Panc1 (cell line): ENCODE measurements around the gene CAMKMT. TPM values are rescaled to one million over a fixed set of nuclear protein-coding genes. Genes with fewer than 3 reads are reported as not detected.

Source experiments
- ATAC-seq: fragments of 200-7000 bp; cut with Tn5 transposase; 2 replicates; pipeline ENCODE4 v1.9.1; 2020; ENCODE audit warnings: mild to moderate bottlenecking, moderate library complexity
- BruUV-seq: library from RNA; stranded (reverse); fragments of 400-500 nt; replicated peaks from 2 replicates; lab custom pipeline; 2021; lab: Mats Ljungman, UMichigan
- CTCF ChIA-PET: fragments of 300-600 bp; sonication (Branson Sonifier 250); formaldehyde crosslinking; loops from one replicate; lab custom pipeline; 2022; ENCODE audit warnings: antibody characterized with exemption; lab: Charles Lee
- POLR2A ChIA-PET: fragments of 300-600 bp; sonication (Branson Sonifier 250); formaldehyde crosslinking; loops from one replicate; lab custom pipeline; 2022; ENCODE audit warnings: antibody characterized with exemption; lab: Charles Lee
- DNase-seq: peaks from one replicate; pipeline ENCODE4 v3.0.0-alpha.2; 2010; ENCODE audit warnings: low read depth, low spot score
- H3K27ac ChIP-seq: 2 replicates; pipeline ENCODE4 v1.5.1; 2011; ENCODE audit warnings: mild to moderate bottlenecking, low read length, inconsistent platforms
- H3K27me3 ChIP-seq: fragments of 200-500 bp; sonication (Bioruptor generic); 2 replicates; pipeline ENCODE4 v1.6.0; 2014; ENCODE audit warnings: low read length, inconsistent platforms; ENCODE audit not compliant: control insufficient read depth, insufficient read depth
- H3K36me3 ChIP-seq: fragments of 200-500 bp; sonication (Bioruptor generic); 2 replicates; pipeline ENCODE4 v1.5.1; 2014; ENCODE audit warnings: inconsistent platforms, mild to moderate bottlenecking, low read length, moderate library complexity; ENCODE audit not compliant: control insufficient read depth, insufficient read depth
- H3K4me1 ChIP-seq: 2 replicates; pipeline ENCODE4 v1.5.1; 2011; ENCODE audit warnings: inconsistent platforms, mild to moderate bottlenecking, low read length, moderate library complexity; ENCODE audit not compliant: control insufficient read depth, insufficient read depth
- H3K4me3 ChIP-seq, 2 experiments: 2 replicates each; pipeline ENCODE4 v1.5.1; 2011 to 2012; ENCODE audit warnings: low read depth in 2 of 2, low read length in 2 of 2, mild to moderate bottlenecking in 2 of 2, inconsistent platforms in 1 of 2, moderate library complexity in 1 of 2
- H3K9me3 ChIP-seq: fragments of 200-500 bp; sonication (Bioruptor generic); 2 replicates; pipeline ENCODE4 v1.5.1; 2014; ENCODE audit warnings: low read depth, mild to moderate bottlenecking, inconsistent platforms, low read length, moderate library complexity; ENCODE audit not compliant: control insufficient read depth, insufficient read depth
- CTCF ChIP-seq: fragments of 450-650 bp; IDR thresholded peaks from 2 replicates; pipeline ENCODE4 v1.5.1; 2017; ENCODE audit warnings: mild to moderate bottlenecking
- POLR2AphosphoS5 ChIP-seq: IDR thresholded peaks from 2 replicates; pipeline ENCODE4 v1.6.1; 2012; ENCODE audit warnings: mild to moderate bottlenecking, low read depth, low read length, moderate library complexity
- REST ChIP-seq, 2 experiments: IDR thresholded peaks; 2 replicates each; pipeline ENCODE4 v1.6.1; 2011 to 2012; ENCODE audit warnings: low read depth in 2 of 2, control low read depth in 1 of 2, low read length in 1 of 2, mild to moderate bottlenecking in 1 of 2, moderate library complexity in 1 of 2; ENCODE audit not compliant: insufficient read depth in 1 of 2
- SIN3A ChIP-seq: IDR thresholded peaks from 2 replicates; pipeline ENCODE4 v1.6.1; 2012; ENCODE audit warnings: low read depth, mild to moderate bottlenecking, low read length, moderate library complexity, borderline replicate concordance; ENCODE audit not compliant: insufficient read depth
- TCF7L2 ChIP-seq: IDR thresholded peaks from 2 replicates; pipeline ENCODE4 v1.6.1; 2011; ENCODE audit warnings: mild to moderate bottlenecking, low read depth, low read length, inconsistent platforms
- in situ Hi-C: cut with HindIII; loops from 2 replicates; pipeline ENCODE4 v1.10.0; 2016; ENCODE audit warnings: low sequenced_read_pairs, low pct_unique_long_range_greater_than_20kb
- intact Hi-C: fragments of 100-400 bp; cut with micrococcal nuclease; formaldehyde crosslinking; loops from one replicate; pipeline ENCODE4 v1.10.0; 2022; ENCODE audit not compliant: unreplicated experiment
- total RNA-seq: library from RNA; stranded (reverse); gene quantifications from one replicate; pipeline ENCODE4 v1.2.1, GENCODE V29; 2021; ENCODE audit not compliant: unreplicated experiment

CAMKMT gene
- total RNA-seq, 1 experiment from 2014 or later: 12.6 TPM

- Histone ChIP-seq H3K4me1 (no peaks in the 10 kb centered on the region), H3K4me3 (no peak overlapping the region), H3K36me3 (no peaks in the 10 kb centered on the region), H3K27ac (no peak overlapping the region), H3K27me3 (no peaks in the 10 kb centered on the region), H3K9me3 (no peaks in the 10 kb centered on the region)
- DNase-seq: no peak
- ChIA-PET CTCF (no interaction called here), POLR2A (no interaction called here)
- BruUV-seq: no TSS peak
- intact Hi-C loops: no loop called here
- in situ Hi-C loops: no loop called here
- ATAC-seq: no peak
- TF ChIP-seq TCF7L2 (no peak), REST (IDR thresholded peaks at IDR 0.05; ENCODE audit: insufficient read depth in 1 of 2, low read depth in 2 of 2, low read length in 1 of 2) (no peak)
These were observed 380.3 kb downstream of the CAMKMT start for GRCh38 chr2:44742057-44742456.

GRCh38 chr2:44743473-44743872, 381.7 kb downstream of the CAMKMT start:
- BruUV-seq: no TSS peak
- no peaks in the 10 kb centered on the region for H3K27me3 ChIP-seq
- intact Hi-C loops (no loop called here), in situ Hi-C loops (no loop called here)
- H3K36me3 ChIP-seq: no peaks in the 10 kb centered on the region
- ChIA-PET CTCF (no interaction called here), POLR2A (no interaction called here)
- H3K4me1 ChIP-seq: no peaks in the 10 kb centered on the region
- no peak for DNase-seq
- no peak overlapping the region for H3K4me3 ChIP-seq
- no peaks in the 10 kb centered on the region for H3K9me3 ChIP-seq
- no peak overlapping the region for H3K27ac ChIP-seq
- TF ChIP-seq CTCF: no peak
- no peak for TF ChIP-seq TCF7L2
- no peak for TF ChIP-seq REST (IDR thresholded peaks at IDR 0.05; ENCODE audit: insufficient read depth in 1 of 2, low read depth in 2 of 2, low read length in 1 of 2)
- no peak for TF ChIP-seq SIN3A
- TF ChIP-seq POLR2AphosphoS5: no peak
- no peak for ATAC-seq
